SW 1271 (cell line): Measurements from ENCODE around the gene GSX2.
"Not testable (repeated sequence)": the region's sequence is repeated elsewhere in the genome, so short reads cannot be mapped to it uniquely, and the experiment has no call there.

ENCODE experiments used
- DNase-seq, 2 experiments: peaks; one replicate each; lab custom pipeline; 2025; lab: John Stamatoyannopoulos, UW

GSX2 gene

DNA sequence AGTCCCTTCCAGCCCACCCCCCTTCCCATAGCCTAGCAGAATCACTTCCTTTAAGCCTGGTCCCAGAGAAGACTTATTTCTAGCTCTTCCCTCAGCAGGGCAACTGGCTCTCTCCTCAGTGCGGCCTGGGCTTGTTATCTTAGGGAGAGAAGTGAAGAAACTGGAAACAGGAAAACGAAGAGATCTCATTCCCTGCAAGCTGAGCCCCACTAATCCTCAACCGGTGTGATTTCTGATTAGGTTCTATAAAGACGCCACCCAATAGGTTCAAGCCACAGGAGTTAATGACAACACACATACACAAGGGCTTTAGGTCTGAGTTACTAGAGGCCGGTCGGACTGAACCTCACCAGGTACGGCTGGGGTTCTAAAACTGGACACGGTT is 3.2 kb downstream of the GSX2 start:
- no peak for DNase-seq

DNA sequence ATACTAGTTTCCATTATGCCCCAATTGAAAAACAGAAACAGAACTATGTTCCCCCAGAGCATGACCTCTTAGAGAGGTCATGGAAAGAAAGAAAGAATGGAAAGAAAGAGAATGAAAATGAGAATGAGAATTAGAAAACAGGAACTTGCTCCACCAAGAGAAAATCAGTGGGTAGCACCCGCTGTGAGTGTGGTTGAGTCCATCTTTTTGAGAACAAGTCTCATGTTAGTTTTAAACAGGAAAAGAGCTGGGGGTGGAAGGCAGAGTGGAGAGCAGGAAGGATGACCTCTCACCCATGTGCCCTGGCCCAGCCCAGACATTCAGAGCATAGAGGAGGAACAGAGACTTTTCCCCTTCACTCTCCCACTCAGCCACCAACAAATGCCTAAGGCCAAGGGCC is 4.9 kb downstream of the GSX2 start:
- no peak for DNase-seq

DNA sequence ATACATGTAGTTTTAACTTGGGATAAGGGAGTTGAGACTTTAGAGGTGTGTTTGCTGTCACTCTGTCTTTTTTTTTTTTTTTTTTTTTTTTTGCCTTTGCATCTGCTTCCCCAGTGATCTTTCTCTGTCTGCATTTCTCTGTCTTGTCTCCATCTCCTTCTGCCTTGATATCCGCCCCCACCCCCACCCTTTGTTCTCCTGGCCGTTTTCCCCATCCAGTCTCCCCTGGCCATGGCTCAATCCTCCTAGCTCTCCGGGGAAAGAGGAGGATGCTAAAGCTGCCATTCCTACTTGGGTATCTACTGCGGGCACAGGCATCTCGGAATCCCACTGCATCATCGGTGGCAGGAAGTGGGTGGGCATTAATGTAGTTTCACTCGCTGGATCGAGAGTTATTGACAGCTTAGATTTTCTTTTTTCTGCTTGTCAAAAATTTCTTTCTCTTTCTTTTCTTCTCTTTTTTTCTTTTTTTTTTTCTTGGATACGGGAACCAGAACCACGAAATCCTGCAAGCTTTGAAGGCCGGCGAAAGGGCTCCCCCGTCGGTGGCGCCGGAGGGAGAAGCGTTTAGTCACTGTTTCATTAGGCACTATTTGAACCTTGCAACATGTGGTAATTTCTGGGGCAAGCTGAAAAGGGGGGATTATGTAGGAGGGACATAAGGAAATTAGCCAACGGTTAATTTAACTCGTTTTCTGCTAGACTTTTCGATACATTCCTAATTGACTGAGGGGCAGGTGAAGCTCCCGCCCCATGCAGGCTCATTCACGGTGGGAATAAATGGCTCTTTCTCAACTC is 8.2 kb downstream of the GSX2 start:
- no peak for DNase-seq

DNA sequence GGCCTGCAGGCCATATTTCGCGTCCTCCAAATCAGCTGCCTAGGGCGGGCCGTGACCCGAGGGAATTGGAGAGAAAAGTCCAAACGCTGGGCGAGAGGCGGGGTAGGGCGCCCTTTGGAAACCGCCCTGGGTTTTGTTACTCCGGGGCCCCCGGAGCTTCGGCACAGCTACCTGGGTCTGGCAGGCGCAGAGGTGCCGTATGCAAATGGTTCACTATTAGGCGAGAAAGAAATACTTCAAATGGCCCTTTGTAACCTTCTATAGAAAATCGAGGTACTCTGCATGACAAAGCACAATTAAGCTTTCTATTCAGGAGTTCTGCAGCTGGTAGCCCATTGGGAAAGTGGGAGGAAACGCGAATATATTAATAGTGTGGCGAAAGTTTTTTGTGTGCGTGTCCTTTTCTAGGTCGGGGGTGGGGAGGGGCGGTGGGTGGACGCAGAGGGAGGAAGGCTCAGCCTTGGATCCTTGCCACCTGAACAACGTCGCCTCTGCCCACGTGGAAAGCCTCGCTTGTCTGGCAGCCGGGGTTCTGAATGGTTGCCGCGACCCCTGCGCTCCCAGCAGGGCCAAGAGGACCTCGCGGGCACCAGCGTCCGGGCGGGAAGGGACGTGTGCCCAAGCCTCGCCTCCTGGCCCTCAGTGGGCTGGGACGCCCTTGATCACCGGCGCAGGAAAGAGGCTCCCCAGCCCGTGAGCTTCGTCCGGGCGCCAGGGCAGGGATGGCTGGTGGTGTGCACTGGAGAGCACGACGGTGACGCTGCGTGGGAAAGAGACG is 9.5 kb downstream of the GSX2 start:
- no peak for DNase-seq

DNA sequence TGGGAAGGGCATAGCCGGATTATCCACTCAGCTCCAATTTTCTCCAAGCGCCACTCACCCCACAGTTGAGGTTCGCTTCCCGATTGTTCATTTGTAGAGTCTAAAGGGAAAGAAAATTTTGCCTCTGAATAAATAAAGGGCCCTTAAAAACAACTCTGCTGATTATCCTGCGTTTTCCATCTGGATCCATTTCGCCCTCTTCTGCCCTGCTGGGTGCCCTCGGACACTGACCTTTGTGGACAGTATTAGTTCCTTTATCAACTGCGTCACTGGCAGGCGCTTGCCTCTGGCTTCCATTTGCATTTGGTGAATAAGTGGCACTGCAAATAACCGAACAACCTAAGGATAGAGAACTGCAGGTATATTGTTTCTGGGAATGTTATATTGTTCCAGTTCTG is 10.1 kb downstream of the GSX2 start:
- DNase-seq, result no peak

DNA sequence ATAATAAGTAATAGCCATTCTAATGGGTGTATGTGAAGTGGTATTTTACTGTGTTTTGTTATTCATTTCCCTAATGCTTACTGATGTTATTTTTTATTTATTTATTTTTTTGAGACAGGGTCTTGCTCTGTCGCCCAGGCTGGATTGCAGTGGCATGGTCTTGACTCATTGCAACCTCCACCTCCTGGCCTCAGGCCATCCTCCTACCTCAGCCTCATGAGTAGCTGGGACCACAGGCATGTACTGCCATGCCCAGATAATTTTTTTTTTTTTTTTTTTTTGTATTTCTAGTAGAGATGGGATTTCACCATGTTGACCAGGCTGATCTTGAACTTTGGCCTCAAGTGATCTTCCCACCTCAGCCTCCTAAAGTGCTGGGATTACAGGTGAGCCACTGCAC is 13.2 kb downstream of the GSX2 start:
- DNase-seq, result not testable (repeated sequence)

DNA sequence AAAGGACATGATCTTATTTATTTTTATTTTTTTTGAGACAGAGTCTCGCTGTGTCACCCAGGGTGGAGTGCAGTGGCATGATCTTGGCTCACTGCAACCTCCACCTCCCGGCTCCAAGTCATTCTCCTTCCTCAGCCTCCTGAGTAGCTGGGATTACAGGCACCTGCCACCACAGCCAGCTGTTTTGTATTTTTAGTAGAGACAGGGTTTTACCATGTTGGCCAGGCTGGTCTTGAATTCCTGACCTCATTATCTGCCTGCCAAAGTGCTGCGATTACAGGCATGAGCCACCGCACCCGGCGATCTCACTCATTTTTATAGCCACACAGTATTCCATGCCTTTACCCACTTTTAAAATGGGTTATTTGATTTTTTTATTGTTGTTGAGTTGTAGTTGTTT is 16.3 kb downstream of the GSX2 start:
- not testable (repeated sequence) for DNase-seq

DNA sequence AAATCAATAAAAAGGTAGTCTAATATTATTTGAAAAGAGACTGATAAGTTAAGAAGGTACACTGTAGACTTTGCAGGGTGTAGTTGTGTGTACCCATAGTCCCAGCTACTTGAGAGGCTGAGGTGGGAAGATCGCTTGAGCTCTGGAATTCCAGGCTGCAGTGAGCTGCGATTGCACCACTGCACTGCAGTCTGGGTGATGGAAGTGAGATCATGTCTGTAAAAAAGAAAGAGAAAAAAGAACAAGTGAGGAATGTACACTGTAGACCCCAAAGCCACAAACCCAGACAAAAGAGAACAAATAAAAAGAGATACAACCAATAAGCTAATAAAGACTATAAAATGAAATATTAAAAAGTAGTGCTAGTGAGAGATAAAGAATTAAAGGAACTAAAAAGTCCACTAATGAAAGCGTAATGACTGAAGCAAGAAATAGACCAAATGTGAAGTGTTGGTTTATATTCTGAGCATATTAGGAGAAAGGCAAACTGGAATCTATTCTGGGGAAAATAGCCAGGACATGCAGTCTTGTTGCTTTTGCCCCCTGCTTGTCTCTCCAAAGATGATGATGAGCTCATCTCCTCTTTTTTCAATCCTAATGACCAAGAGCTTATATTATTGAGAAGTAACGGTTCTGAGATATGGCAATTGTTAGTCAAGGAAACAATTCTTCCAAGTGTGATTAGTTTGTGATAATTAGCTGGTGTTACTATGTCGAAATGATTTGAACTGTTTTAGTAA is 19.1 kb downstream of the GSX2 start:
- no peak for DNase-seq

DNA sequence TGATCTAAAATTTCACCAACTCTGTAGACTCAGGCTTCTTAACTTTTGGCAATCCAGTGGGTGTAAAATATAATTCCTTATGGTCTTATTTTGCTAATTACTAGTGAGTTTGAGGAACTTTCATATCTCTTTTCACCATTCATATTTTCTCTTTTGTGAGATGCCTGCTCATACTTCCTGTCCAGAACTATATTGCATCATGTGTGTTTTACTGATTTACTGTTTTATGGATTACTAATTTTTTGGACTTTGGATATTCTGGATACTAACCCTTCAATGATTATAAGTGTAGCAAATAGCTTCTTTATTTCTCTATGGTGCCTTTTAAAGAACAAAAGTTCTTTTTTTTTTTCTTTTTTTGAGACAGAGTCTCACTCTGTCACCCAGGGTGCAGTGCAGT is 20.6 kb downstream of the GSX2 start:
- no peak for DNase-seq

DNA sequence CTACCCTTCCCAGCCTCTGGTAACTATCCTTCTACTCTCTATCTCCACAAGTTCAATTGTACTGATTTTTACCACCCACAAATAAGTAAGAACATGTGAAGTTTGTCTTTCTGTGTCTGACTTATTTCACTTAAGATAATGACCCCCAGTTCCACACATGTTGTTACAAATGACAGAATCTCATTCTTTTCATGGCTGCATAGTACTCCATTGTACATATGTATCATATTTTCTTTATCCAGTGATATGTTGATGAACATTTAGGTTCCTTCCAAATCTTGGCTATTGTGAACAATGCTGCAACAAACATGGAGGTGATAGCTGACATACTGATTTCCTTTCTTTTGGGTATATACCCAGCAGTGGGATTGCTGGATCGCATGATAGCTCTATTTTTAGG is 27.7 kb downstream of the GSX2 start:
- no peak for DNase-seq

DNA sequence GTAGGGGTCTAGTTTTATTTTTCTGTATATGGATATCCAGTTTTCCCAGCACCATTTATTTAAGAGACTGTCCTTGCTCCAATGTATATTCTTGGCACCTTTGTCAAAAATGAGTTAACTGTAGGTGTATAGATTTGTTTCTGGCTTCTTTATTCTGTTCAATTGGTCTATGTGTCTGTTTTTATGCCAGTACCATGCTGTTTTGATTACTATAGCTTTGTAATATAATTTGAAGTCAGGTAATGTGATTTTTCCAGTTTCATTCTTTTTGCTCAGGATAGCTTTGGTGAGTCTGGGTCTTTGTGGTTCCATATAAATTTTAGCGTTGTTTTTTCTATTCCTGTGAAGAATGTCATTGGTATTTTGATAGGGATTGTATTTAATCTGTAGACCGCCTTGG is 28.7 kb downstream of the GSX2 start:
- DNase-seq, result not testable (repeated sequence)

DNA sequence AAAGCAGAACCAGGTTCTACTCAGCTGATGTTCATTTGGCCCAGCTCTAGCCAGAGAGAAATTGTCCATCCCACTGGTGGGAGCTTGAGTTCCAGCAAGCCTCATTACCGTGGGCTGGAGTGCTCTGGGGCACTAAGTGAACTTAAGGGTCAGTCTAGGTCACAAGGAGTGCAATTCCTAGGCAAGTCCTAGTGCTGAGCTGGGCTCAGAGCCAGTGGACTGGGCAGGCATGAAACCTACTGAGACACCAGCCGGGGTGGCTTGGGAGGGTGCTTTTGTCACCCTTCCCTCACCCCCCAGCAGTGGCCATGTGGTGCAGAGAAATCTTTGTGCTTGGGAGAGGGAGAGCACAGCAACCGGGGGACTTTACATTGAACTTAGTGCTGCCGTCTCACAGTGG is 39.4 kb downstream of the GSX2 start:
- DNase-seq, result no peak

DNA sequence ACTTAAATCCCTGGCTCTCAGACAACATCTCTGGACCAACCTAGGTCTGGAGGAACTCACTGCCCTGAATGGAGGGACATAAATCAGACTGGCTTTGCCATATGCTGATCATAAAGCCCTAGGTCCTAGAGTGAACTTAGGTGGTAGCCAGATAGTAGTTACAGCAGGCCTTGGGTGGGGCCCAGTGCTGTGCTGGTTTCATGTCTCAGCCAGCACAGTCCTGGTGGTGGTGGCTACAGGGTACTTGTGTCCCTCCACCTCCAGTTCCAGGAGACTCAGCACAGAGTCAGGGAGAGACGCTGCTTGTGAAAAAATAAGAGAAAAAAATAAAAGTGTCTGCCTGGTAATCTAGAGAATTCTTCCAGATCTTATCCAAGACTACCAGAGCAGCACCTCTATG is 40.3 kb downstream of the GSX2 start:
- DNase-seq, result no peak

DNA sequence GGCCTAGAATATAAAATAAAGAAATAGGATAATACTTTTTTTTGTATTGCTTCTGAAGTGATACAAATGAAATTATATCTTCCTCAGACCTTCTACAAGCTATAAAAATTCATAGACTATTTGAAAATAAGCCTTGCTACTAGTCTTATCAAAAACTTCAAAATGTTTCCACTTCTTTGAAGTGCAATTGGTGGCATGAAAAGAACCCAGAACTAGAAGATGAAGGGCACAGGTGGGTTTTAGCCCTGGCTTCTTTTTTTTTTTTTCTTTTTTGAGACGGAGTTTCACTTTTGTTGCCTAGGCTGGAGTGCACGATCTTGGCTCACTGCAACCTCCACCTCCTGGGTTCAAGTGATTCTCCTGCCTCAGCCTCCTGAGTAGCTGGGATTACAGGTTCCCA is 44.2 kb downstream of the GSX2 start:
- DNase-seq, result no peak

DNA sequence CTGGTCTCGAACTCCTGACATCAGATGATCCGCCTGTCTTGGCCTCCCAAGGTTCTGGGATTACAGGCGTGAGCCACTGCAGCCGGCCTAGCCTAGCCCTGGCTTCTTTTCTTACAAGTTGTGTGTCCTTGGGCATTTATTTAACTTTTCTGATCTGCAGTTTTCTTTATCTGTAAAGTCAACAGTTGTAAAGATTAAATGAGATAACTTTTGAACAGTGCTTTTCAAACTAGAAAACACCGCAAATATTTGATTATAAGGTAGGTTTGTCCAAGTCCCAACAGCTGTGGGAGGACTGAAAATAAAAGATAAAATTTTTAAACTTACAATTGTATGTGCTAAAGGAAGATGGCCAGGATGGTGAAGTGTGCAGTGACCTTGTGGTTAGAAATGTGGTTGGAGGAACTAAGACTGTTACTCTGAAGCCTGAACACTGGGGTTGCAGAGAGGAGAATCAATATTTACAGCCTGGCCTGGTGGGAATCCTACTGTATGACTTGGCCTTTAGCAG is 44.8 kb downstream of the GSX2 start:
- no peak for DNase-seq

DNA sequence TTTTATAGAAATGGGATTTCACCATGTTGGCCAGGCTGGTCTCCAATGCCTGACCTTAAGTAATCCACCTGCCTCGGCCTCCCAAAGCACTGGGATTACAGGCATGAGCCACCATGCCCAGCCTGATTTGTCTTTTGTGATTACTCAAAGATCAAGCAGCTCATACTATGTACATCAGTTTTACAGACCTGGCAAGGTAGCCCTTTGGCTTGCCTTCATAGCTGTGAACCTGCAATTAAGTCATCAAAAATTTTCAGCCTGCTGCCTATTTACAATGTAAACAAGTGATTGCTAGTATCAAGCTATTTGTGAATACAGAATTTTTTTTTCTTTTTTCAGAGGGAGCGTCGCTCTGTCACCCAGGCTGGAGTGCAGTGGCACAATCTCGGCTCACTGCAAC is 46.2 kb downstream of the GSX2 start:
- DNase-seq, result no peak

DNA sequence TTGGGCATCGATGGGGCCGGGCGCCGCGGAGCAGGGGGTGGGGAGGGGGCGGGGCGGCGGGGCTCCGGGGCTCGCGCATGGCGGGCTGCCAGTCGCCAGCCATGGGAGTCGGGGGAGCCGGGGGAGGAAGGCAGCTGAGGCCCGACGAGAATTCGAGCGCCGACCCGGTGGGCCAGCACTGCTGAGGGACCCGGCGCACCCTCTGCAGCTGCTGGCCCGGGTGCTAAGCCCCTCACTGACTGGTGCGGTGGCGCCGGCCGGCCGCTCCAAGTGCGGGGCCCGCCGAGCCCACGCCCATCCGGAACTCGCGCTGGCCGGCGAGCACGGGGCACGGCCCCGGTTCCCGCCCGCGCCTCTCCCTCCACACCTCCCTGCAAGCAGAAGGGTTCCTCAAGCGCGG is 49.4 kb downstream of the GSX2 start:
- no peak for DNase-seq
